ENCODE results near the gene RAB7A.
A peak's percentile ranks its signal among the peaks of the same experiment; 100 is the strongest.

RAB7A gene

GRCh38 chr3:128726023-128727016 lies at the start of gene RAB7A:
TSS of gene RAB7A (plus strand) at chr3:128726183. CDS start at chr3:128795368, 69,185 bp downstream.
- peak; percentile 97 for DNase-seq (ENCODE audit: low read depth)

- DNase-seq (ENCODE audit: low read depth) = no peak
These were observed 46.6 kb upstream of the RAB7A start for GRCh38 chr3:128679338-128679737.

- DNase-seq (ENCODE audit: low read depth) = peak; percentile 95
These were observed 45.2 kb upstream of the RAB7A start for GRCh38 chr3:128680603-128681368.

- DNase-seq (ENCODE audit: low read depth) = no peak
These were observed 44.6 kb upstream of the RAB7A start for GRCh38 chr3:128681369-128681829.

GRCh38 chr3:128683957-128684356 lies 42.0 kb upstream of the RAB7A start:
- no peak for DNase-seq (ENCODE audit: low read depth)

GRCh38 chr3:128684986-128685726 lies 40.8 kb upstream of the RAB7A start:
- no peak for DNase-seq (ENCODE audit: low read depth)

GRCh38 chr3:128686465-128686864 lies 39.5 kb upstream of the RAB7A start:
- DNase-seq (ENCODE audit: low read depth) = no peak

- no peak for DNase-seq (ENCODE audit: low read depth)
These were observed 36.9 kb upstream of the RAB7A start for GRCh38 chr3:128689060-128689459.

- DNase-seq (ENCODE audit: low read depth) = no peak
These were observed 32.3 kb upstream of the RAB7A start for GRCh38 chr3:128693696-128694095.

- no peak for DNase-seq (ENCODE audit: low read depth)
These were observed 28.6 kb upstream of the RAB7A start for GRCh38 chr3:128697341-128697740.

- DNase-seq (ENCODE audit: low read depth) = no peak
These were observed 27.6 kb upstream of the RAB7A start for GRCh38 chr3:128698211-128699047.

GRCh38 chr3:128701342-128702212 lies 24.4 kb upstream of the RAB7A start:
- no peak for DNase-seq (ENCODE audit: low read depth)

GRCh38 chr3:128702391-128702790 lies 23.6 kb upstream of the RAB7A start:
- DNase-seq (ENCODE audit: low read depth) = no peak

GRCh38 chr3:128703561-128703960 lies 22.4 kb upstream of the RAB7A start:
- DNase-seq (ENCODE audit: low read depth) = no peak

GRCh38 chr3:128706086-128706615 lies 19.8 kb upstream of the RAB7A start:
- DNase-seq (ENCODE audit: low read depth) = no peak

GRCh38 chr3:128707928-128708494 lies 18.0 kb upstream of the RAB7A start:
- DNase-seq (ENCODE audit: low read depth) = no peak

GRCh38 chr3:128709038-128709437 lies 16.9 kb upstream of the RAB7A start:
- no peak for DNase-seq (ENCODE audit: low read depth)

GRCh38 chr3:128709506-128710210 lies 16.3 kb upstream of the RAB7A start:
- DNase-seq (ENCODE audit: low read depth) = no peak
